Mesenchymal stem cell (in vitro differentiated cells and primary cell): ENCODE results near the gene NDUFS3.

Source experiments
- DNase-seq: peaks from one replicate; pipeline ENCODE4 v3.0.0-alpha.2; 2013
- H2AFZ ChIP-seq: one replicate; pipeline ENCODE4 v1.6.1; 2013; ENCODE audit warnings: low read depth, mild to moderate bottlenecking, control low read depth, inconsistent platforms, low read length, moderate library complexity
- H2AK5ac ChIP-seq: 2 replicates; pipeline ENCODE4 v1.6.1; 2013; ENCODE audit warnings: low read length, moderate library complexity, mild to moderate bottlenecking, inconsistent platforms; ENCODE audit not compliant: severe bottlenecking
- H2BK120ac ChIP-seq: one replicate; pipeline ENCODE4 v1.6.1; 2013; ENCODE audit warnings: low read depth, mild to moderate bottlenecking, inconsistent platforms, low read length, moderate library complexity
- H2BK12ac ChIP-seq, 2 experiments: one replicate each; pipeline ENCODE4 v1.6.1; 2013; ENCODE audit warnings: inconsistent platforms in 2 of 2, low read length in 2 of 2, mild to moderate bottlenecking in 2 of 2, moderate library complexity in 2 of 2, control low read depth in 1 of 2
- H2BK15ac ChIP-seq: one replicate; pipeline ENCODE4 v1.6.1; 2013; ENCODE audit warnings: mild to moderate bottlenecking, low read depth, inconsistent platforms; ENCODE audit not compliant: poor library complexity, severe bottlenecking
- H2BK5ac ChIP-seq: 2 replicates; pipeline ENCODE4 v1.6.1; 2013; ENCODE audit warnings: low read depth, mild to moderate bottlenecking, low read length, control low read depth, inconsistent platforms; ENCODE audit not compliant: poor library complexity, severe bottlenecking
- H3K14ac ChIP-seq, 2 experiments: one replicate each; pipeline ENCODE4 v1.6.1; 2013; ENCODE audit warnings: inconsistent platforms in 2 of 2, low read length in 2 of 2, control low read depth in 1 of 2, mild to moderate bottlenecking in 1 of 2, moderate library complexity in 1 of 2
- H3K18ac ChIP-seq, 2 experiments: one replicate each; pipeline ENCODE4 v1.6.1; 2013; ENCODE audit warnings: inconsistent platforms in 2 of 2, low read length in 2 of 2, control low read depth in 1 of 2, low read depth in 1 of 2, mild to moderate bottlenecking in 1 of 2
- H3K23ac ChIP-seq, 2 experiments: one replicate each; pipeline ENCODE4 v1.6.1; 2013; ENCODE audit warnings: inconsistent platforms in 2 of 2, low read length in 2 of 2, mild to moderate bottlenecking in 2 of 2, moderate library complexity in 2 of 2, control low read depth in 1 of 2
- H3K27ac ChIP-seq: 2 replicates; pipeline ENCODE4 v1.5.1; 2013; ENCODE audit warnings: mild to moderate bottlenecking, moderate library complexity, low read length, control low read depth, inconsistent platforms; ENCODE audit not compliant: poor library complexity, severe bottlenecking
- H3K27me3 ChIP-seq, 2 experiments: 2 replicates each; pipeline versions ENCODE4 v1.6.1 to v1.7.0; 2013; ENCODE audit warnings: low read length in 2 of 2, mild to moderate bottlenecking in 2 of 2, moderate library complexity in 2 of 2, control low read depth in 1 of 2, inconsistent platforms in 1 of 2; ENCODE audit not compliant: control insufficient read depth in 1 of 2, insufficient read depth in 1 of 2
- H3K36me3 ChIP-seq, 2 experiments: 2 replicates each; pipeline versions ENCODE4 v1.6.1 to v1.7.0; 2013; ENCODE audit warnings: low read length in 2 of 2, control low read depth in 1 of 2, inconsistent platforms in 1 of 2, low read depth in 1 of 2, mild to moderate bottlenecking in 1 of 2; ENCODE audit not compliant: insufficient read depth in 2 of 2, control insufficient read depth in 1 of 2
- H3K4ac ChIP-seq, 2 experiments: one replicate each; pipeline ENCODE4 v1.6.1; 2013; ENCODE audit warnings: inconsistent platforms in 2 of 2, low read length in 2 of 2, mild to moderate bottlenecking in 2 of 2, moderate library complexity in 2 of 2, control low read depth in 1 of 2, low read depth in 1 of 2
- H3K4me1 ChIP-seq: 2 replicates; pipeline ENCODE4 v1.6.1; 2013; ENCODE audit warnings: low read depth, low read length, control low read depth; ENCODE audit not compliant: control insufficient read depth, insufficient read depth
- H3K4me2 ChIP-seq: 2 replicates; pipeline ENCODE4 v1.6.1; 2013; ENCODE audit warnings: low read length, mild to moderate bottlenecking, inconsistent platforms; ENCODE audit not compliant: poor library complexity, severe bottlenecking
- H3K4me3 ChIP-seq, 2 experiments: 2 replicates each; pipeline versions ENCODE4 v1.5.1 to v1.7.0; 2013; ENCODE audit warnings: low read length in 2 of 2, mild to moderate bottlenecking in 2 of 2, control low read depth in 1 of 2, low read depth in 1 of 2; ENCODE audit not compliant: insufficient read depth in 1 of 2
- H3K79me1 ChIP-seq: replicated peaks from 2 replicates; pipeline ENCODE4 v1.6.1; 2013; ENCODE audit warnings: mild to moderate bottlenecking, control low read depth, low read length, inconsistent platforms; ENCODE audit not compliant: poor library complexity, severe bottlenecking
- H3K9ac ChIP-seq: 2 replicates; pipeline ENCODE4 v1.7.0; 2013; ENCODE audit warnings: mild to moderate bottlenecking, low read length, moderate library complexity
- H3K9me3 ChIP-seq: 2 replicates; pipeline ENCODE4 v1.7.0; 2013; ENCODE audit warnings: mild to moderate bottlenecking, low read length; ENCODE audit not compliant: control insufficient read depth
- H4K8ac ChIP-seq: one replicate; pipeline ENCODE4 v1.6.1; 2013; ENCODE audit warnings: inconsistent platforms, mild to moderate bottlenecking, low read length, moderate library complexity
- H4K91ac ChIP-seq: one replicate; pipeline ENCODE4 v1.6.1; 2013; ENCODE audit warnings: mild to moderate bottlenecking, low read length, inconsistent platforms
- WGBS: methylation state at CpG from one replicate; pipeline ENCODE4 v1.1.7; 2013; ENCODE audit warnings: mixed read lengths; 5-methylcytosine and 5-hydroxymethylcytosine counted together

Gene NDUFS3

DNA sequence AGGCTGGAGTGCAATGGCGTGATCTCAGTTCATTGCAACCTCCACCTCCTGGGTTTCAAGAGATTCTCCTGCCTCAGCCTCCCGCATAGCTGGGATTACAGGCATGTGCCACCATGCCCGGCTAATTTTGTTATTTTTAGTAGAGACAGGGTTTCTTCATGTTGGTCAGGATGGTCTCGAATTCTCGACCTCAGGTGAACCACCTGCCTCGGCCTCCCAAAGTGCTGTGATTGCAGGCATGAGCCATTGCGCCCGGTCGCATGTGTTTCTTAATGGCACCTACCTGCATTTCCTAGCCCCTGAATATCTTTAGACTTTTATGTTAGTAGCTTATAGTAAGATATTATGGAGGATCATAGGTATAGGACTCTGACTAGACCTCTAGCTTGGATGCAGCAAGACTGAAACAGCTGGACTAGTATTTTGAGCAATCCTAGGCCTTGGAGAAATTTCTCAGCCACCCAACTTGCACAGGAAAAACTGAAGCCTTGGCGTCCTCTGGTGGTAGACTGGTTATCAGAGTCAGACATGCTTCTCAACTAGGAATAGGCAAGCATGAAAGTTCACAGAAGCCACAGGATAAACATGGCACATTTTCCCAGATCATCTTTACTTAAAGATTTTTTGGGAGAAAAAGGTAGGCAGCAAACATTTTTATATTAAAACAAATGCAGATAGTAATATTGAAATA, 38.0 kb downstream of the NDUFS3 start:
- Histone ChIP-seq H2BK5ac (no peak overlapping the region), H3K23ac (no peak overlapping the region), H2BK15ac (no peak overlapping the region), H3K27me3 (no peaks in the 10 kb centered on the region), H3K4me2 (no peak overlapping the region), H4K91ac (no peak overlapping the region), H3K36me3 (peaks cover 25 to 59% of the 10 kb centered on the region in 2 experiments), H3K9ac (peak overlapping the region; percentile 64), H3K18ac (no peak overlapping the region), H3K9me3 (no peaks in the 10 kb centered on the region), H2AFZ (no peak overlapping the region), H3K27ac (no peak overlapping the region), H2BK120ac (no peak overlapping the region), H3K14ac (no peak overlapping the region), H3K79me1 (no peaks in the 10 kb centered on the region), H2BK12ac (no peak overlapping the region), H3K4ac (no peak overlapping the region), H3K4me1 (peaks cover 2% of the 10 kb centered on the region), H4K8ac (no peak overlapping the region), H3K4me3 (no peak overlapping the region), H2AK5ac (no peak overlapping the region)
- WGBS = 85% methylated on average over 7 of the region's 10 CpGs
- DNase-seq = peak; percentile 85

DNA sequence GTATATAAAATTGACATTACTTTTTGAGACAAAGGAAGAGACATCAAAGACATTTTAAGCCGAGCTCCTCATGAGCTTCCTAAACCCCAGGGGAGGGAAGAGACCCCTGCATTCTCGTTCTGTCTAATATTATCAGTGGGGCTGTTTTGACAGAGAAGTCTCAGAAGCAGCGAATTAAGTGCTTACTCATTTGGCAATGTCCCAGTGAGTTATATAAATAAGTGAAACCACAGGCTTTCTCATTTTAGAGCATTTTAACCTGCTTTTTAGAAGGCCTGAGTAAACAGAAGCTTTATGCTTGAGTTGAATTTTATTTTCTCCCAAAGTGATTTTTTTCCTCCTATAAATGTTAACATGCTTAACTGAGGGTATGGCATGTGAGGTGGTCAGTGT, 38.5 kb downstream of the NDUFS3 start:
- peaks cover 2% of the 10 kb centered on the region for H3K4me1 ChIP-seq
- no peak overlapping the region for H4K8ac ChIP-seq
- H2BK5ac ChIP-seq = no peak overlapping the region
- DNase-seq = peak; percentile 79
- H3K9ac ChIP-seq = peak overlapping the region; percentile 64
- H3K27ac ChIP-seq = no peak overlapping the region
- H2BK12ac ChIP-seq = no peak overlapping the region
- H3K4me2 ChIP-seq = no peak overlapping the region
- H3K9me3 ChIP-seq = no peaks in the 10 kb centered on the region
- no peaks in the 10 kb centered on the region for H3K27me3 ChIP-seq
- no peak overlapping the region for H2BK120ac ChIP-seq
- 46% methylated on average over 2 of the region's 3 CpGs for WGBS
- H3K23ac ChIP-seq = no peak overlapping the region
- no peak overlapping the region for H3K4ac ChIP-seq
- H3K36me3 ChIP-seq = peaks cover 26 to 63% of the 10 kb centered on the region in 2 experiments
- H3K79me1 ChIP-seq = no peaks in the 10 kb centered on the region
- H2AFZ ChIP-seq = no peak overlapping the region
- H3K18ac ChIP-seq = no peak overlapping the region
- H3K14ac ChIP-seq = no peak overlapping the region
- no peak overlapping the region for H2AK5ac ChIP-seq
- H2BK15ac ChIP-seq = no peak overlapping the region
- H3K4me3 ChIP-seq = no peak overlapping the region
- no peak overlapping the region for H4K91ac ChIP-seq

DNA sequence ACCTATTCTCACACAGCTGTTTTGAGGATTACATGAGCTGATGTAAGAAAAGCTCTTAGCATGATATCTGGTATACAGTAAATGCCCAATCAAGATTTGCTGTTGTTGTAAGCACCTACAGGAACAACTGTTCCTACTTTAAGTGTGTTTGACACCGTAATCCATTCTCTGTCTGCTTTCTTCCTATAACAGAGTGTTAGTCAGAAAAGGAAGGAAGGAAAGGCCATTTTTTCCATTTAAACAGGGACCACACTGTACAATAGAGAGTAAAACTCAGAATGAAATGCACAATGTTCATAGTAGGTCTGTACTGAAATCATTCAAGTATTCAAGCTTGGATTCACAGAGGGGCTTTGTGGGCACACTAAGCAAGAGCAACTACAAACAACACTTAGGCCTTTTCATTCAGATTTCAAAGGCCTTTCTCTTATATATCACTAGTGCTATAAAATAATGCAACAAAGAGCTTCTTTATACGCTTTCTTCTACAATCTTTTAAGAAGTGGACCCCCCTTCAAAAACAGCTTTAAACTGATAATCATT, 42.0 kb downstream of the NDUFS3 start:
- Histone ChIP-seq H3K79me1 (peaks cover 7% of the 10 kb centered on the region), H4K91ac (no peak overlapping the region), H3K36me3 (peaks cover 47 to 85% of the 10 kb centered on the region in 2 experiments), H3K9ac (no peak overlapping the region), H2AK5ac (no peak overlapping the region), H2BK12ac (no peak overlapping the region), H2BK120ac (no peak overlapping the region), H3K9me3 (no peaks in the 10 kb centered on the region), H3K4me1 (peaks cover 2% of the 10 kb centered on the region), H3K18ac (no peak overlapping the region), H3K14ac (no peak overlapping the region), H2BK15ac (no peak overlapping the region), H4K8ac (no peak overlapping the region), H3K4me3 (no peak overlapping the region), H3K23ac (no peak overlapping the region), H2BK5ac (no peak overlapping the region), H3K4me2 (no peak overlapping the region), H3K27me3 (no peaks in the 10 kb centered on the region), H2AFZ (no peak overlapping the region), H3K27ac (no peak overlapping the region), H3K4ac (no peak overlapping the region)
- no peak for DNase-seq
- WGBS = 88% methylated on average over 2 of the region's 2 CpGs

DNA sequence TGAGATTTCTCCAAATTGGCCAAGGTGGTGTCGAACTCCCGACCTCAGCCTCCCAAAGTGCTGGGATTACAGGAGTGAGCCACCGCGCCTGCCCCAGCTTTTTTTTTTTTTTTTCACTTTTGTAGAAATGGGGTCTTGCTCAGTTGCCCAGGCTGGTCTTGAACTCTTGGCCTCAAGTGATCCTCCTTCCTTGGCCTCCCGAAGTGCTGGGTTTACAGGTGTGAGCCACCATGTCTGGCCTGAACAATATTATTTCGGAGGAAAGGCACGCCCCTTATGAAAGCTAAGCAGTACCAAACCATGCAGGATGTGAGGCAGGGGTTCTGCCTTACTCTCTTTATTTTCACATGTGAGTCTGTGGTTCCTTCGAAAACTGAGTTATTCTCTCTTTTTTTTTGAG, 47.4 kb downstream of the NDUFS3 start:
- H3K4me3 ChIP-seq = no peak overlapping the region
- H3K18ac ChIP-seq = no peak overlapping the region
- peaks cover 9% of the 10 kb centered on the region for H3K79me1 ChIP-seq
- peaks cover 50 to 93% of the 10 kb centered on the region in 2 experiments for H3K36me3 ChIP-seq
- H2BK15ac ChIP-seq = no peak overlapping the region
- no peak overlapping the region for H4K8ac ChIP-seq
- no peaks in the 10 kb centered on the region for H3K27me3 ChIP-seq
- no peaks in the 10 kb centered on the region for H3K9me3 ChIP-seq
- no peak overlapping the region for H4K91ac ChIP-seq
- 90% methylated on average over 8 of the region's 8 CpGs for WGBS
- H2BK120ac ChIP-seq = no peak overlapping the region
- H3K4me1 ChIP-seq = no peaks in the 10 kb centered on the region
- no peak overlapping the region for H2AK5ac ChIP-seq
- H2BK5ac ChIP-seq = no peak overlapping the region
- no peak overlapping the region for H3K14ac ChIP-seq
- no peak for DNase-seq
- no peak overlapping the region for H3K4ac ChIP-seq
- no peak overlapping the region for H2BK12ac ChIP-seq
- H3K9ac ChIP-seq = no peak overlapping the region
- H3K4me2 ChIP-seq = no peak overlapping the region
- no peak overlapping the region for H2AFZ ChIP-seq
- H3K27ac ChIP-seq = no peak overlapping the region
- H3K23ac ChIP-seq = no peak overlapping the region
